Spinal cord (tissue), 10 donors: Measurements from ENCODE around the gene NKAIN4. TPM values are rescaled to one million over a fixed set of nuclear protein-coding genes. Genes with fewer than 3 reads are reported as not detected.

Source experiments
- DNase-seq, 6 donors: peaks; one replicate each; pipeline versions ENCODE4 v3.0.0 to v3.0.0-alpha.2; 2013 to 2015; ENCODE audit warnings: low spot score in 6 of 6, low read depth in 4 of 6
- H3K27ac ChIP-seq: one replicate; pipeline ENCODE4 v1.5.1; 2013; ENCODE audit warnings: low read depth, low read length, control low read depth
- H3K27me3 ChIP-seq: one replicate; pipeline ENCODE4 v1.6.1; 2013; ENCODE audit warnings: low read length; ENCODE audit not compliant: control insufficient read depth, insufficient read depth
- H3K36me3 ChIP-seq: one replicate; pipeline ENCODE4 v1.6.1; 2013; ENCODE audit warnings: low read length; ENCODE audit not compliant: control insufficient read depth, insufficient read depth
- H3K4me1 ChIP-seq: one replicate; pipeline ENCODE4 v1.6.1; 2013; ENCODE audit warnings: low read length; ENCODE audit not compliant: control insufficient read depth, insufficient read depth
- H3K4me3 ChIP-seq: one replicate; pipeline ENCODE4 v1.5.1; 2013; ENCODE audit warnings: low read depth, low read length, control low read depth
- H3K9me3 ChIP-seq: one replicate; pipeline ENCODE4 v1.6.1; 2013; ENCODE audit warnings: low read length; ENCODE audit not compliant: control insufficient read depth, insufficient read depth
- WGBS: methylation state at CpG from one replicate; pipeline ENCODE4 v1.1.5; 2013; ENCODE audit warnings: missing lambda C conversion rate; ENCODE audit not compliant: insufficient coverage; 5-methylcytosine and 5-hydroxymethylcytosine counted together
- polyA plus RNA-seq, 2 donors: library from polyadenylated mRNA; unstranded; fragments of 120-200 nt; gene quantifications; one replicate each; pipeline ENCODE4 v1.2.1, GENCODE V29; 2013; ENCODE audit not compliant: insufficient read length in 2 of 2
- total RNA-seq, 2 donors: library from RNA; depleted of rRNA in 1 of 2; stranded (reverse); fragments of 120-200 nt in 1 of 2; fragments of >200 nt in 1 of 2; gene quantifications; one replicate each; pipeline versions ENCODE4 v1.2.3 to v1.2.4, GENCODE V29; 2013 to 2014
- donor health status: healthy.

Gene NKAIN4
- total and polyA plus RNA-seq, 4 donors = 38.7 to 153 (median 83.8) TPM

DNA sequence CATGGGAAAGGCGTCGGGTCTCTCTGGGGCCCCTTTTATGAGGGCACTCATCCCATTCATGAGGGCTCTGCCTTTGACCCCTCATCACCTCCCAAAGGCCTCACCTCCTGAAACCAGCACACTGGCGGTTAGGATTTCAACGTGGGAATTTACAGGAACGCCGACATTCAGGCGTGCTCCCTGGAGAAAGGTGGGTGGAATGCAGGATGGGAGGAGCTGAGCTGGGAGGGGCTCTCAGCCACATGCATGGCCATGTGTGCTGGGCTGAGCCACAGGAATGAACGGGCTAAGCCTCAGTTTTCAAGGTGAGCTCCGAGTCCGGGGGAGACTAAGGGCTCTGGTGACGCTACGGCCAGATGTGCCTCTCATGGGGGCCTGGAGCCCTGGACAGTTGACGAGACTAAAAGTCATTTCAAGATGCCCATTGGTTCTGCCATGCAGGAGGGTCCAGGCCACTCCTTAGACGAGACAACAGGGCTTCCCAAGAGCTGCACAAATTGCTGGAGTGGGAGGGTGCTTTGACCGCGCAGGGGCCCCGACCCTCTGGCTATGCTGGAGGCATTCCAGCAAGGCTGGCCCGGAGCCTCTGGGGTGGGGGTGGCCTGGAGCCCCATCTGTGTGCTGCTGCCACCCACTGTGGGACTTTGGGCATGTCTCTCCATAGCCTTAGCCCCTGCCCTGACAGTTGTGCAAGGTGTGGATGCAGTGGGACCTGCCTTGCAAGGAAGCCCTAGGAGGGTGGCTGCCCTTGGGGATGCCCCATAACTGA is 14.6 kb upstream of the NKAIN4 start:
- Histone ChIP-seq H3K27ac (no peak overlapping the region), H3K36me3 (peaks cover 17% of the 10 kb centered on the region), H3K27me3 (no peaks in the 10 kb centered on the region), H3K4me1 (peaks cover 53% of the 10 kb centered on the region), H3K9me3 (no peaks in the 10 kb centered on the region), H3K4me3 (no peak overlapping the region)
- DNase-seq = no peak
- WGBS = 43% methylated on average over 18 of the region's 18 CpGs

- Histone ChIP-seq H3K36me3 (peaks cover 17% of the 10 kb centered on the region), H3K4me3 (no peak overlapping the region), H3K4me1 (peaks cover 48% of the 10 kb centered on the region), H3K27me3 (no peaks in the 10 kb centered on the region), H3K27ac (no peak overlapping the region), H3K9me3 (no peaks in the 10 kb centered on the region)
- no peak for DNase-seq
- 55% methylated on average over 5 of the region's 7 CpGs for WGBS
Measured at GRCh38 chr20:63268256-63268655, 14.0 kb upstream of the NKAIN4 start.

GRCh38 chr20:63267691-63268090 is 13.4 kb upstream of the NKAIN4 start:
- Histone ChIP-seq H3K9me3 (no peaks in the 10 kb centered on the region), H3K4me1 (peaks cover 49% of the 10 kb centered on the region), H3K27ac (no peak overlapping the region), H3K36me3 (peaks cover 17% of the 10 kb centered on the region), H3K4me3 (no peak overlapping the region), H3K27me3 (no peaks in the 10 kb centered on the region)
- WGBS = 69% methylated on average over 6 of the region's 9 CpGs
- DNase-seq = no peak

GRCh38 chr20:63265891-63266515 is 11.7 kb upstream of the NKAIN4 start:
- Histone ChIP-seq H3K4me1 (peaks cover 63% of the 10 kb centered on the region), H3K9me3 (no peaks in the 10 kb centered on the region), H3K4me3 (no peak overlapping the region), H3K36me3 (peaks cover 17% of the 10 kb centered on the region), H3K27me3 (no peaks in the 10 kb centered on the region), H3K27ac (no peak overlapping the region)
- WGBS = 75% methylated on average over 12 of the region's 12 CpGs
- no peak for DNase-seq

DNA sequence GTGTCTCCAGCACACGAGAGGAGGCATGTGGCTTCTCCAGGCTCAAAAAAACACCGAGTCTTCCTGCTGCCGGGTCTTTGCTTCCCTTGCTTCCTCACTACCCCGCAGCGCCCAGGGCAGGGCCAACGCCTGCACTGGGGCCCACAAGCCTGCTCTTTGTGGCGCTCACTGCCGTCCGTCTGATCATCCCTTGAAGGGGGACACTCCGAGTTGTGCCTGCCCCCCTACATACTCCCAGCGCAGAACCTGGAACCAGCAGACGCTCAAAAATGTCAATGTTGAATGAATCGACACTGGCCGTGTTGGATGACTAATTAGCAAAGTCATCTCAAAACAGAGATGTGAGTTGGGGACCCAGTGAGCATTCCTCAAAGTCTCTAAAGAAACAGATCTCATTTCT is 10.3 kb upstream of the NKAIN4 start:
- H3K9me3 ChIP-seq = no peaks in the 10 kb centered on the region
- peak in 2 of 6 donors; percentile 41 to 60 for DNase-seq
- H3K4me3 ChIP-seq = no peak overlapping the region
- peaks cover 76% of the 10 kb centered on the region for H3K4me1 ChIP-seq
- no peaks in the 10 kb centered on the region for H3K27me3 ChIP-seq
- peak overlapping the region; percentile 52 for H3K27ac ChIP-seq
- WGBS = 31% methylated on average over 13 of the region's 14 CpGs
- peaks cover 11% of the 10 kb centered on the region for H3K36me3 ChIP-seq

DNA sequence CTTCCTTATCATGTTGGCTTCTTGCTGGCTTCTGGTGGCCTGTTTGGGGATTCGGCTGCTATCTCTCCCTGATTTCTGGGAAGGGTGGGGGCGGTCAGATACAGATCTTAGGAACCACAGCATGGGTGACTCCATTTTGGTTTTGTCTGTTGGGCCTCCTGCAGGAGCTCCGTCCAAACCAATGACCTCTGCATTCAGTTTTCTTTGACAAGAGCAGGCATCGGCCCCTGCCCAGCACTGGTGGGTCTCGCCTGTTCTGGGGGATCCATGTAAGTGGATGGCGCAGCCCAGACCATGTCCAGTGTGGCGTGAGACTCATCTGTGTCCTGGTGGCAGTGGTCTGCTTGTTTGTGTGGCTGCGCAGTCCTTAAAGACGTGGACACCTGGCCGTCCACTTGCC is 9.7 kb upstream of the NKAIN4 start:
- Histone ChIP-seq H3K4me3 (no peak overlapping the region), H3K9me3 (no peaks in the 10 kb centered on the region), H3K27ac (no peak overlapping the region), H3K27me3 (no peaks in the 10 kb centered on the region), H3K4me1 (peaks cover 76% of the 10 kb centered on the region), H3K36me3 (peaks cover 5% of the 10 kb centered on the region)
- WGBS = 80% methylated on average over 10 of the region's 10 CpGs
- DNase-seq = no peak

GRCh38 chr20:63262836-63263235 is 8.6 kb upstream of the NKAIN4 start:
- Histone ChIP-seq H3K4me3 (no peak overlapping the region), H3K9me3 (no peaks in the 10 kb centered on the region), H3K4me1 (peaks cover 76% of the 10 kb centered on the region), H3K36me3 (peaks cover 5% of the 10 kb centered on the region), H3K27ac (no peak overlapping the region), H3K27me3 (no peaks in the 10 kb centered on the region)
- WGBS = 89% methylated on average over 9 of the region's 9 CpGs
- no peak for DNase-seq

DNA sequence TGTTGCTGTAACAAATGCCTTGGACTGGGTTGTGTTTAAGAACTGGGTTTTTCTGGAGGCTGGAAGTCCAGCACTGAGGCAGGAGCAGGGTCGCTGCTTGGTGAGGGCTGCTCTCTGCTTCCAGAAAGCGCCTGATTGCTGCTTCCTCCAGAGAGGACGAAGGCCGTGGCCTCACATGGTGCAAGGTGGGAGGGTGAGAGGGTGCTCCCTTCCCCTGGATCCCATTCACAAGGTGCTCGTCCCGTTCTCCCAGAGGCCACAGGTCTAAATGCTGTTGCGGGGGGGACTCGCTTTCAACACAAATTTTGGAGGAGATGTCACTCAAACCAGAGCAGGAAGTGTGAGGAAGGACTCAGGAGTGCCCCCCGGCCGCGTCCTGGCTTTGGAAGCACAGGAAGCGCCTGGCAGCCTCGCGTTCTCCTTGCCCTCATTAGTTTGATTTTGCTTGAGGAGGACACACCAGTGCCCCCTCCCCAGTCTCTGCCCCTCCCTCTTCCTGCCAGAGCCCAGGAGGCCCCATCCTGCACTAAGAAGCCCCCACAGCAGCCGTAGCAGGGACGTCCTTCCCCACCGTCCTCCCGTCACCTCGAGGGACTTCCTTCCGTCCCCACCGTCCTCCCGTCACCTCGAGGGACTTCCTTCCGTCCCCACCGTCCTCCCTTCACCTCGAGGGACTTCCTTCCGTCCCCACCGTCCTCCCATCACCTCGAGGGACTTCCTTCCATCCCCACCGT is 7.7 kb upstream of the NKAIN4 start:
- Histone ChIP-seq H3K27ac (peak overlapping the region; percentile 77), H3K27me3 (no peaks in the 10 kb centered on the region)
- WGBS = 55% methylated on average over 26 of the region's 30 CpGs

DNA sequence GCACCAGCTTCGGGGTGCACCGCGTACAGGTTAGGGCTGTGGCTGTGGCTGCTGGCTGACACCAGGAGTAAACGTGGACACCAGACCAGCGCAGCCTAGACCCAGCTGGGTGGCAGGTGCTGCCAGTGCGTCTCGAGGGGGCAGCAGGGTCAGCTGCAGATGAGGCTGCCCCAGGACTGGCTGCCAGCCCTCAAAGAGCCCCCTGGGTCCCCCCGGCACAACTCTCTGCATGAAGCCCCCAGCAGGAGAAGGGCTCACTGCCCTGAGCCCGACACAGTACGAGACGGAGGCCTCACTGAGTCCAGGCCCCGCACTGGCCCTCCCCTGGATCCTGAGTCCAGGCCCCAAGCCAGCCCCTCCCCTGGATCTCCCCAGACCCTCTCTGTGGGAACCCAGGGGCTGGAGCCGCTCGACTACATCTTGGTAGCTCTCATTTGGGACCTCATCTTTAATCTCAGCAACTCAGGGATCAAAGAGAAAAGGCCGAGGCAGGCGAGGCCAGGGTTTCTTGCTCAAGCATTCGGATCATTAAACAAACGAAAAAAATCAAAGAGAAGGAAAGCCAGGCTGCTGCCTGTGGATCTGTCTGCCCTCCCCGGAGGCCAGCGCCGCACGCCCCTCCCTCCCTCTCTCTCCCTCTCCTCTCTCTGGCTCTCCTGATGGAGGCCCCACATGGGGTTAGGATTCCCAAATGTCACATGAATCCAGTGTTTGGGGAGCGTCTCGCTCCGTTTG is 7.0 kb upstream of the NKAIN4 start:
- H3K4me3 ChIP-seq = no peak overlapping the region
- H3K27me3 ChIP-seq = no peaks in the 10 kb centered on the region
- H3K36me3 ChIP-seq = peaks cover 12% of the 10 kb centered on the region
- peak overlapping the region; percentile 77 for H3K27ac ChIP-seq
- peak in 2 of 6 donors; percentile 71 to 72 for DNase-seq
- peaks cover 87% of the 10 kb centered on the region for H3K4me1 ChIP-seq
- 20% methylated on average over 24 of the region's 25 CpGs for WGBS
- H3K9me3 ChIP-seq = no peaks in the 10 kb centered on the region

More for the DNA sequence above, 7.7 kb upstream of the NKAIN4 start:
- DNase-seq = no peak
- Histone ChIP-seq H3K4me3 (no peak overlapping the region), H3K9me3 (no peaks in the 10 kb centered on the region), H3K36me3 (peaks cover 5% of the 10 kb centered on the region), H3K4me1 (peaks cover 80% of the 10 kb centered on the region)
